Endothelial cell of umbilical vein (primary cell): ENCODE measurements around the gene EEA1. TPM values are rescaled to one million over a fixed set of nuclear protein-coding genes. Genes with fewer than 3 reads are reported as not detected.

Source experiments
- BruUV-seq: library from RNA; stranded (reverse); fragments of 400-500 nt; replicated peaks from 2 replicates; lab custom pipeline; 2021; lab: Mats Ljungman, UMichigan
- CTCF ChIA-PET: fragments of 300-600, 350-600 bp; sonication (Branson Sonifier 250); formaldehyde crosslinking; loops from one replicate; lab custom pipeline; 2021; ENCODE audit warnings: antibody characterized with exemption, inconsistent platforms; lab: Charles Lee
- POLR2A ChIA-PET: fragments of 300-600, 350-600 bp; sonication (Branson Sonifier 250); formaldehyde crosslinking; loops from one replicate; lab custom pipeline; 2021; ENCODE audit warnings: antibody characterized with exemption, inconsistent platforms; lab: Charles Lee
- DNase-seq: peaks from one replicate; pipeline ENCODE4 v3.0.0-alpha.2; 2011; ENCODE audit warnings: low read depth, low spot score
- FAIRE-seq: peaks from 2 replicates; lab custom pipeline; 2011; peaks lifted over from hg19 to GRCh38; lab: Jason Lieb, UNC
- H2AFZ ChIP-seq: 2 replicates; pipeline ENCODE4 v1.6.0; 2012; ENCODE audit warnings: low read depth, low read length, control low read depth, inconsistent platforms
- H3K27ac ChIP-seq: 2 replicates; pipeline ENCODE4 v1.5.1; 2011; ENCODE audit warnings: low read depth, mild to moderate bottlenecking, control low read depth, low read length, moderate library complexity; ENCODE audit not compliant: insufficient read depth
- H3K27me3 ChIP-seq, 2 experiments: 2 replicates each; pipeline versions ENCODE4 v1.6.0 to v1.6.1; 2011; ENCODE audit warnings: low read length in 2 of 2, mixed read lengths in 1 of 2; ENCODE audit not compliant: control insufficient read depth in 2 of 2, insufficient read depth in 2 of 2
- H3K36me3 ChIP-seq, 2 experiments: 2 replicates in 1 of 2; 3 replicates in 1 of 2; pipeline ENCODE4 v1.5.1; 2011; ENCODE audit warnings: low read length in 2 of 2, mild to moderate bottlenecking in 1 of 2, moderate library complexity in 1 of 2; ENCODE audit not compliant: control insufficient read depth in 2 of 2, insufficient read depth in 2 of 2; ENCODE audit errors: extremely low read depth in 1 of 2
- H3K4me1 ChIP-seq: 3 replicates; pipeline ENCODE4 v1.5.1; 2011; ENCODE audit warnings: mild to moderate bottlenecking, low read length; ENCODE audit not compliant: control insufficient read depth, insufficient read depth; ENCODE audit errors: extremely low read depth
- H3K4me2 ChIP-seq: 2 replicates; pipeline ENCODE4 v1.6.1; 2011; ENCODE audit warnings: low read length, control low read depth, mixed read lengths; ENCODE audit not compliant: insufficient read depth
- H3K4me3 ChIP-seq, 3 experiments: fragments of 200-600 bp in 1 of 3; sonication (generic), shearing (Covaris generic) in 1 of 3; replicated peaks in 1 of 3; 2 replicates each; pipeline ENCODE4 v1.5.1; 2011 to 2016; ENCODE audit warnings: control low read depth in 3 of 3, low read length in 3 of 3, mild to moderate bottlenecking in 2 of 3, inconsistent platforms in 1 of 3, low read depth in 1 of 3, moderate library complexity in 1 of 3; ENCODE audit not compliant: insufficient read depth in 1 of 3
- H3K79me2 ChIP-seq: 2 replicates; pipeline ENCODE4 v1.6.0; 2012; ENCODE audit warnings: low read length, inconsistent platforms; ENCODE audit not compliant: control insufficient read depth, insufficient read depth
- H3K9ac ChIP-seq: replicated peaks from 2 replicates; pipeline ENCODE3; 2011; ENCODE audit warnings: low read length, control low read depth; ENCODE audit not compliant: insufficient read depth; ENCODE audit errors: extremely low read depth
- H3K9me1 ChIP-seq: replicated peaks from 3 replicates; pipeline ENCODE4 v1.6.0; 2011; ENCODE audit warnings: mild to moderate bottlenecking, low read length; ENCODE audit not compliant: control insufficient read depth, insufficient read depth; ENCODE audit errors: extremely low read depth
- H3K9me3 ChIP-seq: replicated peaks from 2 replicates; pipeline ENCODE4 v1.5.1; 2012; ENCODE audit warnings: low read length, inconsistent platforms; ENCODE audit not compliant: control insufficient read depth, insufficient read depth
- H4K20me1 ChIP-seq: replicated peaks from 2 replicates; pipeline ENCODE3; 2011; ENCODE audit warnings: mild to moderate bottlenecking, low read length; ENCODE audit not compliant: control insufficient read depth, insufficient read depth; ENCODE audit errors: extremely low read depth
- EZH2 ChIP-seq: IDR thresholded peaks from 2 replicates; pipeline ENCODE4 v1.6.1; 2012; ENCODE audit warnings: borderline replicate concordance, low read depth, mild to moderate bottlenecking, moderate library complexity, low read length, inconsistent platforms; ENCODE audit not compliant: severe bottlenecking
- FOS ChIP-seq: IDR thresholded peaks from 2 replicates; pipeline ENCODE4 v1.6.1; 2011; ENCODE audit warnings: mild to moderate bottlenecking, low read length, moderate library complexity, borderline replicate concordance; ENCODE audit not compliant: insufficient read depth
- GATA2 ChIP-seq: IDR thresholded peaks from 2 replicates; pipeline ENCODE4 v1.7.0; 2011; ENCODE audit warnings: low read depth, mild to moderate bottlenecking, moderate library complexity, mixed read lengths, low read length; ENCODE audit not compliant: insufficient read length, insufficient read depth
- JUN ChIP-seq: IDR thresholded peaks from 2 replicates; pipeline ENCODE4 v1.6.1; 2011; ENCODE audit warnings: borderline replicate concordance, low read depth; ENCODE audit not compliant: insufficient read length, insufficient read depth
- MYC ChIP-seq: IDR thresholded peaks from one replicate; pipeline ENCODE4 v1.6.1; 2011; ENCODE audit warnings: mild to moderate bottlenecking, low read depth, low read length
- POLR2A ChIP-seq: IDR thresholded peaks from 2 replicates; pipeline ENCODE4 v1.6.1; 2012; ENCODE audit warnings: low read depth, mild to moderate bottlenecking, control low read depth, low read length
- POLR2AphosphoS5 ChIP-seq: IDR thresholded peaks from 2 replicates; pipeline ENCODE4 v1.6.1; 2012; ENCODE audit warnings: low read depth, mild to moderate bottlenecking, control low read depth, low read length, moderate library complexity; ENCODE audit not compliant: insufficient read depth
- dilution Hi-C: fragments of 300-500 bp; cut with MboI; formaldehyde crosslinking; loops from one replicate; pipeline ENCODE4 v1.15.0; 2019; ENCODE audit warnings: low sequenced_read_pairs; ENCODE audit not compliant: extremely low pct_ligation_motif_present
- intact Hi-C: fragments of 100-400 bp; cut with micrococcal nuclease; formaldehyde crosslinking; loops from one replicate; pipeline ENCODE4 v1.10.0; 2022
- polyA plus RNA-seq, 4 experiments: library from polyadenylated mRNA; depleted of rRNA in 3 of 4; stranded (reverse) in 3 of 4; unstranded in 1 of 4; fragments of >200 nt; gene quantifications; 2 replicates each; pipeline versions ENCODE4 v1.2.1 to v1.2.3, GENCODE V29; 2011 to 2012; ENCODE audit warnings: missing spikeins in 1 of 4
- total RNA-seq: library from RNA; stranded (reverse); gene quantifications from 2 replicates; pipeline ENCODE4 v1.2.3, GENCODE V29; 2021
- TF ChIP-seq, protein P1 (sequence below), 2 donors: IDR thresholded peaks; 1 replicate in 1 of 2; 2 replicates in 1 of 2; pipeline ENCODE4 v1.5.1; 2011; ENCODE audit warnings: low read length in 2 of 2, mild to moderate bottlenecking in 2 of 2, moderate library complexity in 2 of 2, control low read depth in 1 of 2, inconsistent platforms in 1 of 2, low read depth in 1 of 2; ENCODE audit not compliant: insufficient read depth in 1 of 2; ENCODE audit errors: extremely low read depth in 1 of 2
- TF ChIP-seq, protein P2 (sequence below): IDR thresholded peaks from 2 replicates; pipeline ENCODE4 v1.6.1; 2011; ENCODE audit not compliant: insufficient read depth, insufficient read length

The EEA1 gene
- total and polyA plus RNA-seq, 2 donors (not counting 3 experiments of a cell fraction or from before 2014, with no cell fraction given), result 2.6 to 38.8 TPM

DNA sequence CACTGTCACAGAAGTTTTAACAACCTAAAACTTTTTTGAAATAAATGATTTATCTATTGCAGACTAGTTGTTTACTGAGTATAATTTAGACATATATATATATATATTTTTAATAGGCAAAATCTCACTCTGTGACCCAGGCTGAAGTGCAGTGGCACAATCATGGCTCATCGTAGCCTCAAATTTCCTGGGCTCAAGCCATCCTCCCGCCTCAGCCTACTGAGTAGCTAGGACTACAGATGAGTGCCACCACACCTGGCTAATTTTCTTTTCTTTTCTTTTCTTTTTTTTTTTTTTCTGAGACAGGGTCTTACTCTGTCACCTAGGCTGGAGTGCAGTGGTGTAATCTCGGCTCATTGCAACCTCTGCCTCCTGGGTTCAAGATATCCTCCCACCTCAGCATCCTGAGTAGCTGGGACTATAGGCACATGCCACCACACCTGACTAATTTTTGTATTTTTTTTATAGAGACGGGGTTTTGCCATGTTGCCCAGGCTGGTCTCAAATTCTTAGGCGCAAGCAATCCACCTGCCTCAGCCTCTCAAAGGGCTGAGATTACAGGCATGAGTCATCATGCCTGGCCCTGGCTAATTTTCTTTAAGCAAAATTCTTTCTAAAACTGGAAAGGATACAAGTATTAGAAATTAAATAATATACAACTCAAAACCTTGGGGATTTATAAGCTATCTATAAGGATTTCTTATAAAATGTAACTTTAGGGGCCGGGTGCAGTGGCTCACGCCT is 23.1 kb downstream of the EEA1 start:
- Histone ChIP-seq H3K27me3 (no peaks in the 10 kb centered on the region), H3K36me3 (no peaks in the 10 kb centered on the region), H3K9ac (no peak overlapping the region), H3K4me3 (no peak overlapping the region), H3K27ac (no peak overlapping the region), H3K9me1 (no peaks in the 10 kb centered on the region), H4K20me1 (peaks cover 3% of the 10 kb centered on the region), H3K4me2 (no peak overlapping the region), H3K79me2 (peaks cover 80% of the 10 kb centered on the region), H3K4me1 (peaks cover 3% of the 10 kb centered on the region), H2AFZ (no peak overlapping the region), H3K9me3 (peaks cover 2% of the 10 kb centered on the region)
- ChIA-PET CTCF (no interaction called here), POLR2A (no interaction called here)
- TF ChIP-seq FOS (peak; percentile 13), MYC (no peak)
- DNase-seq (no peak), FAIRE-seq (no peak)
- intact Hi-C loops (no loop called here), dilution Hi-C loops (no loop called here)
- no TSS peak for BruUV-seq

DNA sequence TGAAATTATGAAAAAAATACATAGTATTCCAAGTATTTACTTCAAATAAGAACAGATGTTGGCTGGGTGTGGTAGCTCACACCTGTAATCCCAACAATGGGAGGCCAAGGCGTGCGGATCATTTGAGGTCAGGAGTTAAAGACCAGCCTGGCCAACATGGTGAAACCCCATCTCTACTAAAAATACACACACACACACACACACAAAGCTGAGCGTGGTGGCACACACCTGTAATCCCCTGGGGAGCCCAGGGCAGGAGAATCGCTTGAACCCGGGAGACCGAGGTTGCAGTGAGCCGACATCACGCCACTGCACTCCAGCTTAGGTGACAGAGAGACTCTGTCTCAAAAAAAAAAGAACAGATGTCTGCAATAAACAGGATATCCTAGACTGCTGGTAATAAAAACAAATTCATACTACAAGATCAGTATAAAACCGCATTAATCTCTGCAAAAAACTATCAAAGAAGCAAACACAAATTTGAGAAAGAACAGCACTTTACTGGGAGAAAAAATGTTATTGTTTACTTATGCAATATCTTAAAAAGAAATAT is 23.8 kb downstream of the EEA1 start:
- no peak for DNase-seq
- H3K9ac ChIP-seq, result no peak overlapping the region
- no TSS peak for BruUV-seq
- H3K9me1 ChIP-seq, result no peaks in the 10 kb centered on the region
- ChIA-PET POLR2A (no interaction called here), CTCF (interaction anchor here (1.4 kb wide), 1 partner anchor 514 kb away, joined by 4 read pairs; no protein-coding TSS in a partner anchor)
- peaks cover 3% of the 10 kb centered on the region for H4K20me1 ChIP-seq
- no peak overlapping the region for H3K4me2 ChIP-seq
- H3K27ac ChIP-seq, result no peak overlapping the region
- peaks cover 76% of the 10 kb centered on the region for H3K79me2 ChIP-seq
- H3K9me3 ChIP-seq, result peaks cover 2% of the 10 kb centered on the region
- H3K4me1 ChIP-seq, result peaks cover 6% of the 10 kb centered on the region
- intact Hi-C loops, result no loop called here
- TF ChIP-seq POLR2AphosphoS5, result no peak
- TF ChIP-seq POLR2A, result no peak
- TF ChIP-seq EZH2, result no peak
- TF ChIP-seq GATA2, result no peak
- no peak for TF ChIP-seq FOS
- TF ChIP-seq, protein P1, sequence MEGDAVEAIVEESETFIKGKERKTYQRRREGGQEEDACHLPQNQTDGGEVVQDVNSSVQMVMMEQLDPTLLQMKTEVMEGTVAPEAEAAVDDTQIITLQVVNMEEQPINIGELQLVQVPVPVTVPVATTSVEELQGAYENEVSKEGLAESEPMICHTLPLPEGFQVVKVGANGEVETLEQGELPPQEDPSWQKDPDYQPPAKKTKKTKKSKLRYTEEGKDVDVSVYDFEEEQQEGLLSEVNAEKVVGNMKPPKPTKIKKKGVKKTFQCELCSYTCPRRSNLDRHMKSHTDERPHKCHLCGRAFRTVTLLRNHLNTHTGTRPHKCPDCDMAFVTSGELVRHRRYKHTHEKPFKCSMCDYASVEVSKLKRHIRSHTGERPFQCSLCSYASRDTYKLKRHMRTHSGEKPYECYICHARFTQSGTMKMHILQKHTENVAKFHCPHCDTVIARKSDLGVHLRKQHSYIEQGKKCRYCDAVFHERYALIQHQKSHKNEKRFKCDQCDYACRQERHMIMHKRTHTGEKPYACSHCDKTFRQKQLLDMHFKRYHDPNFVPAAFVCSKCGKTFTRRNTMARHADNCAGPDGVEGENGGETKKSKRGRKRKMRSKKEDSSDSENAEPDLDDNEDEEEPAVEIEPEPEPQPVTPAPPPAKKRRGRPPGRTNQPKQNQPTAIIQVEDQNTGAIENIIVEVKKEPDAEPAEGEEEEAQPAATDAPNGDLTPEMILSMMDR (IDR thresholded peaks at IDR 0.05; ENCODE audit: extremely low read depth in 1 of 2, insufficient read depth in 1 of 2, low read depth in 1 of 2, low read length in 2 of 2), result no peak
- TF ChIP-seq JUN, result no peak
- TF ChIP-seq, protein P2, sequence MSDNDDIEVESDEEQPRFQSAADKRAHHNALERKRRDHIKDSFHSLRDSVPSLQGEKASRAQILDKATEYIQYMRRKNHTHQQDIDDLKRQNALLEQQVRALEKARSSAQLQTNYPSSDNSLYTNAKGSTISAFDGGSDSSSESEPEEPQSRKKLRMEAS, result no peak
- TF ChIP-seq MYC, result no peak
- H2AFZ ChIP-seq, result no peak overlapping the region
- H3K4me3 ChIP-seq, result no peak overlapping the region
- no peaks in the 10 kb centered on the region for H3K36me3 ChIP-seq
- no peak for FAIRE-seq
- dilution Hi-C loops, result no loop called here
- no peaks in the 10 kb centered on the region for H3K27me3 ChIP-seq
